ENCODE results near the gene MYO18A. TPM values are rescaled to one million over a fixed set of nuclear protein-coding genes. Genes with fewer than 3 reads are reported as not detected.

The MYO18A gene
- total and polyA plus RNA-seq, 2 of the 4 experiments (the other 2 are of a cell fraction): 22.4 to 39.1 TPM

DNA sequence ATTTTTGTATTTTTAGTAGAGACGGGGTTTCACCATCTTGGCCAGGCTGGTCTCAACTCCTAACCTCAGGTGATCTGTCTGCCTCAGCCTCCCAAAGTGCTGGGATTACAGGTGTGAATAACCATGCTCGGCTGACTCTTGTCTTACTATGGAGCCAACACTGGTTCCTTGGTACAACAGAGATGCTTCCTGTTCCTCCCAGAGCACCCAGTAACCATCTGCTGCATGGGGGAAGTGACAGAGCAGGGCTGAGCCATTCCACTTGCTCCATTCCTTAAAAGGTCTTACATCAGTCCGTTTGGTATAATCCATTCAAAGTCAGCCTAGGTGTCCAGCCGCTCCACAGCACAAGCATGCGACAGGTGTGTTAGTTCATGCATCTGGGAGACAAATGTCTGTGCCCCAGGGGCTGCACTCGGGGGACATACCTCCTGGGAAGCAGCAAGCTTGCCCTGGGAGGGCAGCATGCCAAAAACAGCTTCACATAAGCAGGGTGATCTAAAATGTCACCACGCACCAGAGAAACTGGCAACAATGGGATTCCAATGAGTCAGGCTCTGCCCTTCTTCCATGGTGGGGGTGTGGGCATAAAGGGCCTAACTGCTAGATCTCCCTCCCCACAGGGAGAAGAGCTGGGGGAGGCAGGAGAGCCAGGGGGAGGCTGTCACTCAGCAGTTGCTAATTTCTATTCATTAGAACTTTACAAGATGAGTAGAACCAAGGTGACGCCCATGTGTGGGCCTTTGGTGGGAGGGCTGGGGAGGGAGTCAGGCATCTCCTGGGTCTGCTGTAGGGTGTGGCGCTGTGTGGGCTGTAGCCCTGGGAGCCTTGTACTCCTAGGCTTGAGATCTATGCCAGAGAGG lies 101.8 kb downstream of the MYO18A start (continued):
- no peak for TF ChIP-seq RAD21 (IDR thresholded peaks at IDR 0.05; ENCODE audit: low read length)
- TF ChIP-seq POLR2A (IDR thresholded peaks at IDR 0.05; ENCODE audit: low read depth, low read length): no peak

DNA sequence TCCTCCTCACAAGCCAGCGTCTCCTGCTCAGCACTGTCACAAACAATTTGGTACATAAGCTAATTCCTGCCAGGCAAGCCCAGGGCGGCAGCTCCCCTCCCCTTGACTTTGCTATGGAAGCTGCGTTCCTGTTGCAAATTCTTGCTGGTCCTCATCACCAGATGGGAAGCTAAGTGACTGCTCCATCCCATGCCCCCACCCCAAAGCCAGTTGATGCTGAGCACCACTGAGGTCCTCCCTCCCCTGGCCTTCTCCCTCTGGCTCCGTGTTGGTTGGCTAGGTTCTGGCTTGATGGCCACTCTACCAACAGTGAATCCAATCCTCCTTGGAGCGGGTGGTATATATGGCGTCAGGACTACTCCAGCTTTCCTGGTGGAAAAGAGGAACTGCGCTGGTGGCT lies 102.9 kb downstream of the MYO18A start:
- intact Hi-C loops (cut with micrococcal nuclease): no loop called here
- dilution Hi-C loops (cut with HindIII; ENCODE audit: low sequenced_read_pairs, unreplicated experiment): no loop called here

More for the DNA sequence above, 102.9 kb downstream of the MYO18A start:
- no peak overlapping the region for H2AK5ac ChIP-seq (ENCODE audit: low read depth, low read length)
- ChIA-PET POLR2A (ENCODE audit: unreplicated experiment) (no interaction called here), CTCF (interaction anchor here (1.2 to 1.4 kb wide), 2 partner anchors 40 to 111 kb away, joined by 3 read pairs; no protein-coding TSS in a partner anchor)
- no peak overlapping the region for H3K27ac ChIP-seq (ENCODE audit: insufficient read depth, low read length)
- H3K79me1 ChIP-seq (ENCODE audit: low read depth in 1 of 2, low read length in 2 of 2): no peaks in the 10 kb centered on the region
- H4K8ac ChIP-seq (ENCODE audit: low read depth in 2 of 2, low read length in 2 of 2): no peak overlapping the region
- TF ChIP-seq MAZ (IDR thresholded peaks at IDR 0.05; ENCODE audit: borderline replicate concordance, low read depth, low read length): no peak
- no peak for TF ChIP-seq POLR2A (IDR thresholded peaks at IDR 0.05; ENCODE audit: low read depth, low read length)
- no peak for TF ChIP-seq SMC3 (IDR thresholded peaks at IDR 0.05; ENCODE audit: low read depth, low read length)
- TF ChIP-seq, protein P1, sequence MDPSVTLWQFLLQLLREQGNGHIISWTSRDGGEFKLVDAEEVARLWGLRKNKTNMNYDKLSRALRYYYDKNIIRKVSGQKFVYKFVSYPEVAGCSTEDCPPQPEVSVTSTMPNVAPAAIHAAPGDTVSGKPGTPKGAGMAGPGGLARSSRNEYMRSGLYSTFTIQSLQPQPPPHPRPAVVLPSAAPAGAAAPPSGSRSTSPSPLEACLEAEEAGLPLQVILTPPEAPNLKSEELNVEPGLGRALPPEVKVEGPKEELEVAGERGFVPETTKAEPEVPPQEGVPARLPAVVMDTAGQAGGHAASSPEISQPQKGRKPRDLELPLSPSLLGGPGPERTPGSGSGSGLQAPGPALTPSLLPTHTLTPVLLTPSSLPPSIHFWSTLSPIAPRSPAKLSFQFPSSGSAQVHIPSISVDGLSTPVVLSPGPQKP (IDR thresholded peaks at IDR 0.05; ENCODE audit: borderline replicate concordance, low read depth, low read length): no peak
- no peak for TF ChIP-seq NFE2L2 (IDR thresholded peaks at IDR 0.05; ENCODE audit: low read depth, low read length)
- no peak for TF ChIP-seq RFX5 (IDR thresholded peaks at IDR 0.05; ENCODE audit: low read depth, low read length)
- TF ChIP-seq RAD21 (IDR thresholded peaks at IDR 0.05; ENCODE audit: low read length): no peak
- DNase-seq: no peak
- no peaks in the 10 kb centered on the region; the same call in 1 of the 2 replicates for H4K20me1 ChIP-seq (ENCODE audit: insufficient read depth, low read length)
- no TSS peak for BruUV-seq (replicated peaks)
- H3K27me3 ChIP-seq (ENCODE audit: control insufficient read depth, insufficient read depth, low read length): peaks cover 2% of the 10 kb centered on the region; the same call in 1 of the 2 replicates
- H3K23ac ChIP-seq (ENCODE audit: low read depth, low read length): no peak overlapping the region
- no peak overlapping the region for H2BK15ac ChIP-seq (ENCODE audit: low read depth, low read length)
- WGBS, 2 experiments (ENCODE audit: extremely low coverage in 2 of 2, insufficient read length in 1 of 2): 70% methylated on average over 2 of the region's 7 CpGs; no CpG with 5 or more reads in 1 of the 2 experiments
- no peak overlapping the region for H2AK9ac ChIP-seq (replicated peaks; ENCODE audit: low read depth, low read length, poor library complexity)
- H3K9me1 ChIP-seq (ENCODE audit: insufficient read depth, low read length): 0 out of 2 replicates have a peak, but pooled peaks cover 1% of the 10 kb centered on the region
- H3K4me1 ChIP-seq (ENCODE audit: control insufficient read depth, insufficient read depth, low read length): no peaks in the 10 kb centered on the region
- no peak overlapping the region for H4K5ac ChIP-seq (ENCODE audit: low read depth, low read length)
- H2BK5ac ChIP-seq (ENCODE audit: low read depth, low read length, poor library complexity, severe bottlenecking): no peak overlapping the region
- H3K4me3 ChIP-seq (ENCODE audit: insufficient read depth, low read depth, low read length): no peak overlapping the region
- H4K91ac ChIP-seq (ENCODE audit: insufficient read depth, low read depth, low read length): no peak overlapping the region
- H3K9me3 ChIP-seq (ENCODE audit: control insufficient read depth, insufficient read depth, low read length): no peaks in the 10 kb centered on the region
- in situ Hi-C loops (cut with MboI; ENCODE audit: low sequenced_read_pairs): no loop called here
- no peak overlapping the region for H3K56ac ChIP-seq (ENCODE audit: extremely low read depth, insufficient read depth, low read length)
- peaks cover 43% of the 10 kb centered on the region for H3K36me3 ChIP-seq (ENCODE audit: control insufficient read depth, insufficient read depth, low read length)
- no peak overlapping the region for H3K18ac ChIP-seq (ENCODE audit: low read depth, low read length)
- no peak overlapping the region for H3K4ac ChIP-seq (ENCODE audit: low read depth, low read length)
- no peak overlapping the region for H2BK120ac ChIP-seq (ENCODE audit: low read depth, low read length)
- H2AFZ ChIP-seq (replicated peaks; ENCODE audit: low read length, poor library complexity): no peak overlapping the region
- H3K9ac ChIP-seq (ENCODE audit: low read depth, low read length): no peak overlapping the region
- H3K14ac ChIP-seq (replicated peaks; ENCODE audit: low read depth, low read length): no peak overlapping the region
- H3K4me2 ChIP-seq (ENCODE audit: low read depth, low read length): no peak overlapping the region
- no peak for ATAC-seq (ENCODE audit: low read depth)
- no peak overlapping the region for H2BK20ac ChIP-seq (ENCODE audit: low read depth, low read length)

Data from IMR-90 (cell line).